Fibroblast of lung (primary cell): ENCODE results near the gene IGF1R. TPM values are rescaled to one million over a fixed set of nuclear protein-coding genes. Genes with fewer than 3 reads are reported as not detected.

ENCODE experiments used
- DNase-seq, 2 donors: peaks; one replicate each; pipeline versions ENCODE4 v3.0.0 to v3.0.0-alpha.2; 2010; ENCODE audit warnings: low read depth in 2 of 2
- H2AFZ ChIP-seq: 2 replicates; pipeline ENCODE4 v1.5.1; 2012; ENCODE audit warnings: low read length, control low read depth, inconsistent platforms
- H3K27ac ChIP-seq: 2 replicates; pipeline ENCODE4 v1.5.1; 2011; ENCODE audit warnings: low read length, control low read depth; ENCODE audit not compliant: insufficient read depth
- H3K27me3 ChIP-seq: 2 replicates; pipeline ENCODE4 v1.5.1; 2011; ENCODE audit warnings: mild to moderate bottlenecking, low read length; ENCODE audit not compliant: control insufficient read depth, insufficient read depth
- H3K36me3 ChIP-seq: 2 replicates; pipeline ENCODE4 v1.5.1; 2011; ENCODE audit warnings: low read length; ENCODE audit not compliant: control insufficient read depth, insufficient read depth
- H3K4me1 ChIP-seq: 2 replicates; pipeline ENCODE4 v1.5.1; 2011; ENCODE audit warnings: low read length; ENCODE audit not compliant: control insufficient read depth, insufficient read depth; ENCODE audit errors: extremely low read depth
- H3K4me2 ChIP-seq: 2 replicates; pipeline ENCODE4 v1.5.1; 2011; ENCODE audit warnings: low read length, control low read depth; ENCODE audit not compliant: insufficient read depth; ENCODE audit errors: extremely low read depth
- H3K4me3 ChIP-seq, 4 experiments: fragments of 200-600 bp in 1 of 4; sonication (generic) in 1 of 4; replicated peaks in 1 of 4; 2 replicates each; pipeline ENCODE4 v1.5.1; 2011 to 2016; ENCODE audit warnings: low read length in 4 of 4, low read depth in 3 of 4, mild to moderate bottlenecking in 3 of 4, control low read depth in 2 of 4, inconsistent platforms in 1 of 4, mixed read lengths in 1 of 4; ENCODE audit not compliant: insufficient read depth in 1 of 4; ENCODE audit errors: control extremely low read depth in 1 of 4
- H3K79me2 ChIP-seq: 2 replicates; pipeline ENCODE4 v1.5.1; 2012; ENCODE audit warnings: mild to moderate bottlenecking, low read length, inconsistent platforms; ENCODE audit not compliant: control insufficient read depth, insufficient read depth
- H3K9ac ChIP-seq: 2 replicates; pipeline ENCODE4 v1.5.1; 2011; ENCODE audit warnings: mild to moderate bottlenecking, low read length, control low read depth; ENCODE audit not compliant: insufficient read depth
- H3K9me3 ChIP-seq: 2 replicates; pipeline ENCODE4 v1.5.1; 2012; ENCODE audit warnings: low read depth, low read length; ENCODE audit not compliant: control insufficient read depth, insufficient read depth
- H4K20me1 ChIP-seq: 2 replicates; pipeline ENCODE4 v1.5.1; 2011; ENCODE audit warnings: low read length; ENCODE audit not compliant: control insufficient read depth, insufficient read depth; ENCODE audit errors: extremely low read depth
- EZH2 ChIP-seq: IDR thresholded peaks from 2 replicates; pipeline ENCODE4 v1.5.1; 2012; ENCODE audit warnings: low read length, control low read depth, mild to moderate bottlenecking; ENCODE audit errors: missing control alignments
- polyA plus RNA-seq, 2 donors: library from polyadenylated mRNA; depleted of rRNA in 1 of 2; stranded (reverse) in 1 of 2; unstranded in 1 of 2; fragments of >200 nt; gene quantifications; 2 replicates each; pipeline ENCODE4 v1.2.1, GENCODE V29; 2011 to 2012; ENCODE audit warnings: missing spikeins in 1 of 2
- total RNA-seq: library from RNA; depleted of rRNA; stranded (reverse); fragments of >200 nt; gene quantifications from 2 replicates; pipeline ENCODE4 v1.2.1, GENCODE V29; 2014
- TF ChIP-seq, protein P1 (sequence below), 2 donors: IDR thresholded peaks in 1 of 2; conservative IDR thresholded peaks in 1 of 2; 1 replicate in 1 of 2; 2 replicates in 1 of 2; pipeline ENCODE4 v1.5.1; 2011 to 2012; ENCODE audit warnings: low read length in 2 of 2, control low read depth in 1 of 2, inconsistent platforms in 1 of 2, low read depth in 1 of 2, mild to moderate bottlenecking in 1 of 2

The IGF1R gene
- total and polyA plus RNA-seq, 2 donors (not counting 1 experiment from before 2014, with no cell fraction given), result 14.6 to 28.6 TPM

GRCh38 chr15:98735895-98736617, 87.7 kb downstream of the IGF1R start:
- H2AFZ ChIP-seq, result no peak overlapping the region
- H3K9ac ChIP-seq, result no peak overlapping the region
- no peak overlapping the region for H3K4me2 ChIP-seq
- H3K9me3 ChIP-seq, result no peaks in the 10 kb centered on the region
- no peak overlapping the region for H3K4me3 ChIP-seq
- H3K36me3 ChIP-seq, result no peaks in the 10 kb centered on the region
- H3K4me1 ChIP-seq, result peaks cover 7% of the 10 kb centered on the region
- no peak overlapping the region for H3K27ac ChIP-seq
- no peaks in the 10 kb centered on the region for H4K20me1 ChIP-seq
- TF ChIP-seq EZH2, result no peak
- TF ChIP-seq, protein P1, sequence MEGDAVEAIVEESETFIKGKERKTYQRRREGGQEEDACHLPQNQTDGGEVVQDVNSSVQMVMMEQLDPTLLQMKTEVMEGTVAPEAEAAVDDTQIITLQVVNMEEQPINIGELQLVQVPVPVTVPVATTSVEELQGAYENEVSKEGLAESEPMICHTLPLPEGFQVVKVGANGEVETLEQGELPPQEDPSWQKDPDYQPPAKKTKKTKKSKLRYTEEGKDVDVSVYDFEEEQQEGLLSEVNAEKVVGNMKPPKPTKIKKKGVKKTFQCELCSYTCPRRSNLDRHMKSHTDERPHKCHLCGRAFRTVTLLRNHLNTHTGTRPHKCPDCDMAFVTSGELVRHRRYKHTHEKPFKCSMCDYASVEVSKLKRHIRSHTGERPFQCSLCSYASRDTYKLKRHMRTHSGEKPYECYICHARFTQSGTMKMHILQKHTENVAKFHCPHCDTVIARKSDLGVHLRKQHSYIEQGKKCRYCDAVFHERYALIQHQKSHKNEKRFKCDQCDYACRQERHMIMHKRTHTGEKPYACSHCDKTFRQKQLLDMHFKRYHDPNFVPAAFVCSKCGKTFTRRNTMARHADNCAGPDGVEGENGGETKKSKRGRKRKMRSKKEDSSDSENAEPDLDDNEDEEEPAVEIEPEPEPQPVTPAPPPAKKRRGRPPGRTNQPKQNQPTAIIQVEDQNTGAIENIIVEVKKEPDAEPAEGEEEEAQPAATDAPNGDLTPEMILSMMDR (conservative IDR thresholded peaks at IDR 0.05 in 1 of 2, IDR thresholded peaks at IDR 0.05 in 1 of 2; ENCODE audit: low read depth in 1 of 2, low read length in 2 of 2), result no peak
- H3K79me2 ChIP-seq, result peaks cover 61% of the 10 kb centered on the region
- no peak for DNase-seq
- H3K27me3 ChIP-seq, result no peaks in the 10 kb centered on the region

DNA sequence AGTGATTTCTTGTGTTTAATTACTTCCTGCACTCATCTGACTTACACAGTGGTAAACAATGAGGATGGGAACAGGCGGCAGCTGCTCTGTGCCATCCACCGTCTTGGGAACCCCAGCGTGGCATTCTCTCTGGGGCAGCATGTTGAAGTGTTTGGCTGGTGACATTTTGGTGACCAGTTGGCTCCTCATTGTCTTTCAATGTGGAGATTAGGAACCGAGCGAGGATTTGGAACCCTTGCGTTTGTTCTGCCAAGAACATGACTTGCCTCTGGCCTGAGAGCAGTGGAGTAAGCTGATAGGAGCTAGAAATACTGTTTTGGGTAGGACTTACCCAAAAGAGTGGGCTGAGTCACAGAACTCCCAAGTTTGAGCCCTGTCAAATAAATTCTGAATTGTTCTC, 88.8 kb downstream of the IGF1R start:
- Histone ChIP-seq H3K36me3 (no peaks in the 10 kb centered on the region), H2AFZ (no peak overlapping the region), H4K20me1 (no peaks in the 10 kb centered on the region), H3K4me1 (peaks cover 7% of the 10 kb centered on the region), H3K4me3 (no peak overlapping the region), H3K9ac (no peak overlapping the region), H3K27me3 (no peaks in the 10 kb centered on the region), H3K4me2 (no peak overlapping the region), H3K79me2 (peaks cover 56% of the 10 kb centered on the region), H3K27ac (no peak overlapping the region), H3K9me3 (no peaks in the 10 kb centered on the region)
- no peak for DNase-seq
- TF ChIP-seq EZH2, result no peak
- TF ChIP-seq, protein P1 (conservative IDR thresholded peaks at IDR 0.05 in 1 of 2, IDR thresholded peaks at IDR 0.05 in 1 of 2; ENCODE audit: low read depth in 1 of 2, low read length in 2 of 2), result no peak

GRCh38 chr15:98737721-98738120, 89.4 kb downstream of the IGF1R start:
- Histone ChIP-seq H4K20me1 (no peaks in the 10 kb centered on the region), H3K9me3 (no peaks in the 10 kb centered on the region), H3K4me3 (no peak overlapping the region), H2AFZ (no peak overlapping the region), H3K27ac (no peak overlapping the region), H3K79me2 (peaks cover 51% of the 10 kb centered on the region), H3K4me1 (peaks cover 7% of the 10 kb centered on the region), H3K36me3 (no peaks in the 10 kb centered on the region), H3K4me2 (no peak overlapping the region), H3K9ac (no peak overlapping the region), H3K27me3 (no peaks in the 10 kb centered on the region)
- no peak for DNase-seq
- TF ChIP-seq EZH2, result no peak
- TF ChIP-seq, protein P1 (conservative IDR thresholded peaks at IDR 0.05 in 1 of 2, IDR thresholded peaks at IDR 0.05 in 1 of 2; ENCODE audit: low read depth in 1 of 2, low read length in 2 of 2), result no peak
